Natural killer cell (primary cell): Measurements from ENCODE around the gene ZCCHC8. TPM values are rescaled to one million over a fixed set of nuclear protein-coding genes. Genes with fewer than 3 reads are reported as not detected.

Experiments used
- ATAC-seq, 3 donors: fragments of 150-1000 bp in 2 of 3; fragments of 200-7000 bp in 1 of 3; cut with Tn5 transposase; 1 replicate in 1 of 3; 2 replicates in 2 of 3; pipeline ENCODE4 v1.10.0; 2021; ENCODE audit warnings: mild to moderate bottlenecking in 2 of 3, moderate library complexity in 2 of 3
- DNase-seq, 2 donors: peaks; one replicate each; pipeline versions ENCODE4 v3.0.0 to v3.0.0-alpha.2; 2013 to 2021; ENCODE audit warnings: mixed read lengths in 1 of 2
- H3K27ac ChIP-seq: one replicate; pipeline ENCODE4 v1.5.1; 2013; ENCODE audit warnings: mild to moderate bottlenecking, low read length
- H3K27me3 ChIP-seq: one replicate; pipeline ENCODE4 v1.6.1; 2013; ENCODE audit warnings: low read length; ENCODE audit not compliant: control insufficient read depth, insufficient read depth
- H3K36me3 ChIP-seq: one replicate; pipeline ENCODE4 v1.6.1; 2013; ENCODE audit warnings: low read length; ENCODE audit not compliant: control insufficient read depth, insufficient read depth
- H3K4me1 ChIP-seq: one replicate; pipeline ENCODE4 v1.6.1; 2013; ENCODE audit warnings: low read length; ENCODE audit not compliant: control insufficient read depth, insufficient read depth
- H3K4me3 ChIP-seq: one replicate; pipeline ENCODE4 v1.5.1; 2013; ENCODE audit warnings: low read length
- H3K9me3 ChIP-seq: one replicate; pipeline ENCODE4 v1.6.1; 2013; ENCODE audit warnings: low read length; ENCODE audit not compliant: control insufficient read depth, insufficient read depth
- H3K27ac Mint-ChIP-seq, 2 donors: one replicate each; pipeline ENCODE4 v1.8.0; 2022; ENCODE audit warnings: mild to moderate bottlenecking in 2 of 2, mixed read lengths in 2 of 2, moderate library complexity in 1 of 2
- H3K27me3 Mint-ChIP-seq, 2 donors: one replicate each; pipeline ENCODE4 v1.8.0; 2022; ENCODE audit warnings: low read depth in 2 of 2, mixed read lengths in 2 of 2
- H3K36me3 Mint-ChIP-seq: one replicate; pipeline ENCODE4 v1.8.0; 2022; ENCODE audit warnings: mixed read lengths
- H3K4me1 Mint-ChIP-seq, 2 donors: one replicate each; pipeline ENCODE4 v1.8.0; 2022; ENCODE audit warnings: mixed read lengths in 2 of 2
- H3K4me3 Mint-ChIP-seq: one replicate; pipeline ENCODE4 v1.8.0; 2022; ENCODE audit warnings: mild to moderate bottlenecking, moderate library complexity, mixed read lengths
- H3K9me3 Mint-ChIP-seq, 2 donors: one replicate each; pipeline ENCODE4 v1.8.0; 2022; ENCODE audit warnings: mixed read lengths in 2 of 2
- WGBS: methylation state at CpG from one replicate; pipeline ENCODE4 v1.1.7; 2013; ENCODE audit warnings: missing lambda C conversion rate; ENCODE audit not compliant: insufficient coverage; 5-methylcytosine and 5-hydroxymethylcytosine counted together
- intact Hi-C: fragments of 100-400 bp; cut with micrococcal nuclease; formaldehyde crosslinking; loops from one replicate; pipeline ENCODE4 v1.14.2; 2022
- total RNA-seq, 4 donors: library from RNA; stranded (reverse); fragments of 120-200 nt in 1 of 4; gene quantifications; one replicate each; pipeline versions ENCODE4 v1.2.3 to v1.2.4, GENCODE V29; 2013 to 2022
- TF ChIP-seq, protein P1 (sequence below): fragments of 200-600 bp; IDR thresholded peaks from one replicate; pipeline ENCODE4 v1.8.0; 2022; ENCODE audit warnings: antibody characterized with exemption

The ZCCHC8 gene
- total RNA-seq, 3 donors from 2014 or later (not counting 1 experiment from before 2014, with no cell fraction given), result 57.7 to 71.6 (median 66.6) TPM

DNA sequence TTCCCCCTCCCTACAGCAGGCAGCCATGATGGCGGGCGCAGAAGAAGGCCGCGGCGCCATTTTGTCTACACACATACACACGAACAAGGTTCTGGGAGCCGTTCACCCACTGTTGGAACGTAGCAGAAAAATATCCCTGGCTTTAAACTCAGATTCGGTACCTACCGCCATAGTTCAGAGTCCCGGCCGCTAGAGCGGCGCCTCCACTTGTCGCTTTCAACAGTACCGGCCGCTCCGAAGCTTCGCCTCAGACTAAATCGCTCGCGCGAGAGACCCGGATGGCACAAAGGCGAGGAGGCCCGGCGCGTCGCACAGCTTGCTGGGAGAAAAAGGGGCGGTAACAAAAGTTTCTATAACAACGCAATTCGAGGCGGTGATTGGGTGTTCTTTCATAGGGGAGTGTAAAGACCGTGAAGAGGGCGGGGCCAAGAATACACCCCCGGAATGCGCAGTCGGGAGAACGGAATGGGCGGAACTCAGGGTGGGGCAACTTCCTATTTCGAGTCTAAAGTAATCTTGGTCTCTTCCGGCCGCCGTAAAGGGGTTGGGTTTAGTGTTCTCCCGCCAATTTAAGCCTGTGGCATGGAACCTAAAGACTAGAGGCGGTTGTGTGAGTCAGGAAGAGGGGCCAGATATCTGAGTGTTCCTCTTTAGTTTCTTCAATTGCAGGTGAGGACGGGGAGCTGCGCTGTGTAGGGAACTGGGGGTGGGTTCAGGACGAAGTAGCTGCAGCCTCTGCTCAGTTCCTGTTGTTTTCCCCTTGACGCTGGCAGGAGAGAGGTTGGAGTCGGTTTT is 26.1 kb upstream of the ZCCHC8 start, which contains the start of the genes KNTC1 and RSRC2:
TSS of gene KNTC1 (plus strand) at position 567 of the 795 bp plus-strand sequence. CDS start 2,815 bp downstream, outside the sequence.
TSS of gene RSRC2 (minus strand) at position 254 of the 795 bp plus-strand sequence. CDS start at position 171, 83 bp downstream.
- intact Hi-C loops, result loop anchor here (1.0 to 5.0 kb wide), 3 partner anchors 26 to 260 kb away; partner anchors contain the start of genes DENR and VPS33A
- H3K9me3 ChIP-seq, result no peaks in the 10 kb centered on the region
- H3K4me1 ChIP-seq, result peaks cover 20% of the 10 kb centered on the region
- peaks cover 17% of the 10 kb centered on the region for H3K36me3 ChIP-seq
- TF ChIP-seq, protein P1, sequence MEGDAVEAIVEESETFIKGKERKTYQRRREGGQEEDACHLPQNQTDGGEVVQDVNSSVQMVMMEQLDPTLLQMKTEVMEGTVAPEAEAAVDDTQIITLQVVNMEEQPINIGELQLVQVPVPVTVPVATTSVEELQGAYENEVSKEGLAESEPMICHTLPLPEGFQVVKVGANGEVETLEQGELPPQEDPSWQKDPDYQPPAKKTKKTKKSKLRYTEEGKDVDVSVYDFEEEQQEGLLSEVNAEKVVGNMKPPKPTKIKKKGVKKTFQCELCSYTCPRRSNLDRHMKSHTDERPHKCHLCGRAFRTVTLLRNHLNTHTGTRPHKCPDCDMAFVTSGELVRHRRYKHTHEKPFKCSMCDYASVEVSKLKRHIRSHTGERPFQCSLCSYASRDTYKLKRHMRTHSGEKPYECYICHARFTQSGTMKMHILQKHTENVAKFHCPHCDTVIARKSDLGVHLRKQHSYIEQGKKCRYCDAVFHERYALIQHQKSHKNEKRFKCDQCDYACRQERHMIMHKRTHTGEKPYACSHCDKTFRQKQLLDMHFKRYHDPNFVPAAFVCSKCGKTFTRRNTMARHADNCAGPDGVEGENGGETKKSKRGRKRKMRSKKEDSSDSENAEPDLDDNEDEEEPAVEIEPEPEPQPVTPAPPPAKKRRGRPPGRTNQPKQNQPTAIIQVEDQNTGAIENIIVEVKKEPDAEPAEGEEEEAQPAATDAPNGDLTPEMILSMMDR, result no peak
- ATAC-seq (peak; percentile 91 to 98 (median 92)), DNase-seq (peak; percentile 93 to 99)
- no peaks in the 10 kb centered on the region for H3K36me3 Mint-ChIP-seq
- peak within 1 kb of the TSS; percentile 64 for H3K4me3 ChIP-seq
- H3K4me1 Mint-ChIP-seq, result peaks cover 29% of the 10 kb centered on the region in 2 donors
- H3K9me3 Mint-ChIP-seq, result no peaks in the 10 kb centered on the region
- WGBS, result 0% methylated on average over 51 of the region's 51 CpGs
- H3K27ac Mint-ChIP-seq, result no peak within 1 kb of the TSS
- no peaks in the 10 kb centered on the region for H3K27me3 ChIP-seq
- no peak within 1 kb of the TSS for H3K4me3 Mint-ChIP-seq
- H3K27me3 Mint-ChIP-seq, result no peaks in the 10 kb centered on the region
- H3K27ac ChIP-seq, result peak within 1 kb of the TSS; percentile 95

DNA sequence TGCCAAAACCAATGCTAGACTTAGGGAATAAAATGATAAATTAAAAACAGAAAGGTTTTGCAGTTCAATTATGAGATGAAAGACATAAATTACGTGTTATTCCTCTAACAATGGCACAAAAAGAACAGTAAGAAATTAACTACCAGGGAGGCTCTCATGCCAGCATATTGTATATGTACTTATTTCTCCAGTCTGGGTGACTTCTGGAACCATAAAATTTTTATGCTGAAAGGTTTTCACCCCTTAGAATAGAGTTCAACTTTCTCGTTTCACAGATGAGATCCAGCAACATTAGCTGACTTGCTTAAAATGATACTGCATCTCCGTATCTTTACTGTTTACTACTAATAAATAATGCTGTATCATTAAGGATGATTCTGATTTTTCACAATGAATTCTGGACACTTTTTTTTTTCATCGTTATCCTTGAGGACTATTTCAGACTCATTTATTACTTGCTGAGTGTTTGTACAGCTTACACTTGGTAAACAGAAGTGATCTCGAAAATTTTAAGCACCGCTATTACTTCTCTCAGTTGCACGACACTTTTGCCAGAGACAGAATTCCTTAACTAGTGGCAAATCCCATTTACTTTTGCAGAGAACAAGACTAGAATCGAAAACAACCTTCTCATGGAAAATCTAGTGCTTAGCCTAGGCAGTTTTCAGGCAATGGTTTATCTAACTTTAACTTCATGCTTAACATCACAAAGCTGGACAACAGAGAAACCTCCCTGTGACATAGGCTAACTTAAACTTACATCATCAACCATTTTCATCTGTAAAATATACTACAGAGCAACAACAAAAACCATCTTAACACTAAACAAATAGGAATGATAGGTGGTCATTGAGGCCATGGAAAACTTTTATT is 23.4 kb upstream of the ZCCHC8 start:
- Histone ChIP-seq H3K27ac (no peak overlapping the region), H3K4me3 (no peak overlapping the region), H3K27me3 (no peaks in the 10 kb centered on the region), H3K9me3 (no peaks in the 10 kb centered on the region), H3K4me1 (peaks cover 20% of the 10 kb centered on the region), H3K36me3 (peaks cover 44% of the 10 kb centered on the region)
- H3K4me1 Mint-ChIP-seq, result peaks cover 36 to 40% of the 10 kb centered on the region in 2 donors
- H3K36me3 Mint-ChIP-seq, result peaks cover 15% of the 10 kb centered on the region
- H3K4me3 Mint-ChIP-seq, result no peak overlapping the region
- no peaks in the 10 kb centered on the region for H3K27me3 Mint-ChIP-seq
- DNase-seq (no peak), ATAC-seq (no peak)
- no peaks in the 10 kb centered on the region for H3K9me3 Mint-ChIP-seq
- intact Hi-C loops, result no loop called here
- H3K27ac Mint-ChIP-seq, result no peak overlapping the region
- 37% methylated on average over 7 of the region's 8 CpGs for WGBS
- TF ChIP-seq, protein P1, result no peak

GRCh38 chr12:122523280-122523679 is 22.5 kb upstream of the ZCCHC8 start:
- H3K27me3 Mint-ChIP-seq, result no peaks in the 10 kb centered on the region
- 65% methylated on average over 7 of the region's 8 CpGs for WGBS
- intact Hi-C loops, result no loop called here
- H3K36me3 Mint-ChIP-seq, result peaks cover 21% of the 10 kb centered on the region
- no peaks in the 10 kb centered on the region for H3K9me3 ChIP-seq
- no peak overlapping the region for H3K27ac Mint-ChIP-seq
- H3K4me1 Mint-ChIP-seq, result peaks cover 40 to 42% of the 10 kb centered on the region in 2 donors
- ATAC-seq (no peak), DNase-seq (no peak)
- TF ChIP-seq, protein P1, result no peak
- peaks cover 20% of the 10 kb centered on the region for H3K4me1 ChIP-seq
- H3K27me3 ChIP-seq, result no peaks in the 10 kb centered on the region
- H3K4me3 ChIP-seq, result no peak overlapping the region
- H3K27ac ChIP-seq, result no peak overlapping the region
- no peak overlapping the region for H3K4me3 Mint-ChIP-seq
- H3K36me3 ChIP-seq, result peaks cover 51% of the 10 kb centered on the region
- H3K9me3 Mint-ChIP-seq, result no peaks in the 10 kb centered on the region
